ENCODE measurements around the gene XPR1. TPM values are rescaled to one million over a fixed set of nuclear protein-coding genes. Genes with fewer than 3 reads are reported as not detected.

XPR1 gene
- total RNA-seq, 4 donors from 2014 or later = 15.8 to 26.7 (median 22.8) TPM

DNA sequence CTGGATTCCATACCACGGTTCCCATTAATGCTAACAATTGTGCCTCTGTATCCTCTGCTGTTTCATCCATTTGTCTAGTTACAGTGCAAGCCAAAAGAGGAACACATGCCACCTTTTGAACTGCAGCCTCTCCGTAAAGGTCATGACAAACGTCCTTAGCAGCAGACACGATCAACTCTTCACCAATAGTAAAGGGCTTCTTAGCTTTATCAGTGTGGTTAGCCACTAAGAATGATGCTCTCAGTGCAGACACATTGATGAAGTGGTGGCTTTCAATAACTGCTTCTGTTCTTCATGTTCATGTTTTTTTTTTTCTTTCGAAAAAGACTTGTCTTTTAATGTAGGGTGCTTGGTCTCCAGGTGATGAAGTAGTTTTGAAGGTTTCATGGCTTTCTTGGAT, 14.3 kb downstream of the XPR1 start:
- no peak for DNase-seq (ENCODE audit: extremely low spot score)
- TF ChIP-seq, protein P1, sequence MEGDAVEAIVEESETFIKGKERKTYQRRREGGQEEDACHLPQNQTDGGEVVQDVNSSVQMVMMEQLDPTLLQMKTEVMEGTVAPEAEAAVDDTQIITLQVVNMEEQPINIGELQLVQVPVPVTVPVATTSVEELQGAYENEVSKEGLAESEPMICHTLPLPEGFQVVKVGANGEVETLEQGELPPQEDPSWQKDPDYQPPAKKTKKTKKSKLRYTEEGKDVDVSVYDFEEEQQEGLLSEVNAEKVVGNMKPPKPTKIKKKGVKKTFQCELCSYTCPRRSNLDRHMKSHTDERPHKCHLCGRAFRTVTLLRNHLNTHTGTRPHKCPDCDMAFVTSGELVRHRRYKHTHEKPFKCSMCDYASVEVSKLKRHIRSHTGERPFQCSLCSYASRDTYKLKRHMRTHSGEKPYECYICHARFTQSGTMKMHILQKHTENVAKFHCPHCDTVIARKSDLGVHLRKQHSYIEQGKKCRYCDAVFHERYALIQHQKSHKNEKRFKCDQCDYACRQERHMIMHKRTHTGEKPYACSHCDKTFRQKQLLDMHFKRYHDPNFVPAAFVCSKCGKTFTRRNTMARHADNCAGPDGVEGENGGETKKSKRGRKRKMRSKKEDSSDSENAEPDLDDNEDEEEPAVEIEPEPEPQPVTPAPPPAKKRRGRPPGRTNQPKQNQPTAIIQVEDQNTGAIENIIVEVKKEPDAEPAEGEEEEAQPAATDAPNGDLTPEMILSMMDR (IDR thresholded peaks at IDR 0.05) = no peak
- no peak for TF ChIP-seq EP300 (IDR thresholded peaks at IDR 0.05)
- no peak for TF ChIP-seq POLR2A (IDR thresholded peaks at IDR 0.05; ENCODE audit: low read depth)
- TF ChIP-seq POLR2AphosphoS5 (IDR thresholded peaks at IDR 0.05) = no peak
- Histone ChIP-seq H3K4me3 (no peak overlapping the region), H3K36me3 (no peaks in the 10 kb centered on the region), H3K27ac (replicated peaks in 1 of 4) (no peak overlapping the region), H3K27me3 (no peaks in the 10 kb centered on the region), H3K9me3 (no peaks in the 10 kb centered on the region), H3K4me1 (peaks cover 20 to 31% (median 22%) of the 10 kb centered on the region in 4 donors)
- WGBS = 85% methylated on average over 5 of the region's 5 CpGs
- intact Hi-C loops (cut with DNase I) = no loop called here

GRCh38 chr1:180646547-180646946, 14.7 kb downstream of the XPR1 start:
- no peak for DNase-seq (ENCODE audit: extremely low spot score)
- intact Hi-C loops (cut with DNase I) = no loop called here
- H3K27ac ChIP-seq (replicated peaks in 1 of 4) = no peak overlapping the region
- peaks cover 18 to 31% (median 21%) of the 10 kb centered on the region in 4 donors for H3K4me1 ChIP-seq
- no peaks in the 10 kb centered on the region for H3K36me3 ChIP-seq
- H3K9me3 ChIP-seq = no peaks in the 10 kb centered on the region
- no peaks in the 10 kb centered on the region for H3K27me3 ChIP-seq
- WGBS = 89% methylated on average over 4 of the region's 4 CpGs
- no peak overlapping the region for H3K4me3 ChIP-seq
- no peak for TF ChIP-seq POLR2A (IDR thresholded peaks at IDR 0.05; ENCODE audit: low read depth)
- TF ChIP-seq EP300 (IDR thresholded peaks at IDR 0.05) = no peak
- TF ChIP-seq, protein P1 (IDR thresholded peaks at IDR 0.05) = no peak
- TF ChIP-seq POLR2AphosphoS5 (IDR thresholded peaks at IDR 0.05) = no peak

GRCh38 chr1:180652792-180653191, 21.0 kb downstream of the XPR1 start:
- intact Hi-C loops (cut with DNase I) = no loop called here
- Histone ChIP-seq H3K27me3 (no peaks in the 10 kb centered on the region), H3K4me3 (no peak overlapping the region), H3K36me3 (no peaks in the 10 kb centered on the region), H3K9me3 (peaks cover 0 to 10% (median 6%) of the 10 kb centered on the region in 4 donors), H3K4me1 (no peaks in the 10 kb centered on the region), H3K27ac (replicated peaks in 1 of 4) (no peak overlapping the region)
- 95% methylated on average over 2 of the region's 2 CpGs for WGBS
- no peak for DNase-seq (ENCODE audit: extremely low spot score)
- no peak for TF ChIP-seq POLR2A (IDR thresholded peaks at IDR 0.05; ENCODE audit: low read depth)
- no peak for TF ChIP-seq EP300 (IDR thresholded peaks at IDR 0.05)
- TF ChIP-seq, protein P1 (IDR thresholded peaks at IDR 0.05) = no peak
- no peak for TF ChIP-seq POLR2AphosphoS5 (IDR thresholded peaks at IDR 0.05)

DNA sequence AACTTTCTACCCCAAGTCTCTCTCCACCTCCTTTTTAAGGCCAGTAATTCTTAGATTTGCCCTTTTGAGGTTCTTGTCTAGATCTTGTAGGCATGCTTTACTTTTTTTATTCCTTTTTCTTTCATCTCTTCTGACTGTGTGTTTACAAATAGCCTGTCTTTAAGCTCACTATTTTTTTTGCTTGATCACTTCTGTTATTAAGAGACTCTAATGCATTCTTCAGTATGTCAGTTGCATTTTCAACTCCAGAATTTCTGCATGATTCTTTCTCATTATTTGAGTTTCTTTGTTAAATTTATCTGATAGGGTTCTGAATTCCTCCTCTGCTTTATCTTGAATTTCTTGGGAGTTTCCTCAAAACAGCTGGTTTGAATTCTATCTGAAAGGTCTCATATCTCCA, 30.9 kb downstream of the XPR1 start:
- no peak overlapping the region for H3K27ac ChIP-seq (replicated peaks in 1 of 4)
- intact Hi-C loops (cut with DNase I) = no loop called here
- TF ChIP-seq EP300 (IDR thresholded peaks at IDR 0.05) (no peak), POLR2AphosphoS5 (IDR thresholded peaks at IDR 0.05) (no peak), POLR2A (IDR thresholded peaks at IDR 0.05; ENCODE audit: low read depth) (no peak)
- TF ChIP-seq, protein P1 (IDR thresholded peaks at IDR 0.05) = no peak

DNA sequence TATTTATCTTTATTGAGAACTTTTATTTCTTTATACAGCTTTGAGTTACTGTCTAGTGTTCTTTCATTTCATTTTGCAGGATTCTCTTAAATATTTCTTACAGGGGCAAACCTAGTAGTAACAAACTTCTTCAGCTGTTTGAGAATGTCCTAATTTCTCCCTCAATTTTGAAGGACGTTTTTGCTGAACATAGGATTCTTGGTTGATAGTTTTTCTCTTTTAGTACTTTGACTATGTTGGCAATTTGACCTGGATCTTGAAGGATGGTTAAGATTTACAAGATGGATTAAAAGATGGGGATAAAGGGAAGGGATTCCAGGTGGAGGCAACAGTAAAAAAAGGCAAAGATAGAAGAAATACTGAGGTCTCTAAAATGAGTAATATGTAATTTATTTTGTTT, 38.9 kb downstream of the XPR1 start:
- DNase-seq (ENCODE audit: extremely low spot score) = no peak
- peaks cover 0 to 26% (median 13%) of the 10 kb centered on the region in 4 donors for H3K9me3 ChIP-seq

More for the DNA sequence above, 30.9 kb downstream of the XPR1 start:
- H3K4me3 ChIP-seq = no peak overlapping the region
- peaks cover 0 to 7% (median 0%) of the 10 kb centered on the region in 4 donors for H3K36me3 ChIP-seq
- H3K4me1 ChIP-seq = no peaks in the 10 kb centered on the region
- no peak for DNase-seq (ENCODE audit: extremely low spot score)
- peaks cover 0 to 30% (median 17%) of the 10 kb centered on the region in 4 donors for H3K9me3 ChIP-seq
- H3K27me3 ChIP-seq = no peaks in the 10 kb centered on the region

More for the DNA sequence above, 38.9 kb downstream of the XPR1 start:
- intact Hi-C loops (cut with DNase I) = no loop called here
- Histone ChIP-seq H3K4me1 (peaks cover 0 to 8% (median 1%) of the 10 kb centered on the region in 4 donors), H3K27ac (replicated peaks in 1 of 4) (no peak overlapping the region), H3K4me3 (no peak overlapping the region), H3K27me3 (no peaks in the 10 kb centered on the region), H3K36me3 (no peaks in the 10 kb centered on the region)
- TF ChIP-seq, protein P1 (IDR thresholded peaks at IDR 0.05) = no peak
- TF ChIP-seq POLR2AphosphoS5 (IDR thresholded peaks at IDR 0.05) (no peak), POLR2A (IDR thresholded peaks at IDR 0.05; ENCODE audit: low read depth) (no peak), EP300 (IDR thresholded peaks at IDR 0.05) (no peak)
- 93% methylated on average over 1 of the region's 1 CpG for WGBS

All from esophagus muscularis mucosa (tissue), 4 donors.